Measurements from ENCODE around the gene KRTAP4-3. TPM values are rescaled to one million over a fixed set of nuclear protein-coding genes. Genes with fewer than 3 reads are reported as not detected.
A peak's percentile ranks its signal among the peaks of the same experiment; 100 is the strongest.
"Not testable (repeated sequence)": the region's sequence is repeated elsewhere in the genome, so short reads cannot be mapped to it uniquely, and the experiment has no call there.

Gene KRTAP4-3
- total RNA-seq, 6 experiments from 2014 or later: not detected

- Mint-ChIP-seq H3K27me3 (ENCODE audit: insufficient read depth) (no peaks in the 10 kb centered on the region), H3K36me3 (ENCODE audit: low read depth) (peaks cover 52% of the 10 kb centered on the region), H3K4me3 (no peak overlapping the region; the same call in 1 of the 2 replicates), H3K27ac (peak overlapping the region; percentile 84), H3K9me3 (peaks cover 50% of the 10 kb centered on the region), H3K4me1 (ENCODE audit: low read depth) (peaks cover 23% of the 10 kb centered on the region)
- TF ChIP-seq CTCF (IDR thresholded peaks at IDR 0.05): no peak
- DNase-seq: no peak
Observed at GRCh38 chr17:41141361-41141760, 26.7 kb downstream of the KRTAP4-3 start.

- no peak for TF ChIP-seq CTCF (IDR thresholded peaks at IDR 0.05)
- peak; percentile 88 for DNase-seq
- Mint-ChIP-seq H3K9me3 (peaks cover 50% of the 10 kb centered on the region), H3K4me3 (peak within 1 kb of the TSS; percentile 16; the same call in 1 of the 2 replicates), H3K27ac (peak within 1 kb of the TSS; percentile 84), H3K4me1 (ENCODE audit: low read depth) (peaks cover 23% of the 10 kb centered on the region), H3K27me3 (ENCODE audit: insufficient read depth) (no peaks in the 10 kb centered on the region), H3K36me3 (ENCODE audit: low read depth) (peaks cover 52% of the 10 kb centered on the region)
Observed at GRCh38 chr17:41140360-41141131, 27.5 kb downstream of the KRTAP4-3 start, which contains the start of gene KRTAP4-6. Gene KRTAP4-6 (minus strand): TSS chr17:41140544. CDS start chr17:41140487, 57 bp downstream.

GRCh38 chr17:41139865-41140264 is 28.2 kb downstream of the KRTAP4-3 start:
- Mint-ChIP-seq H3K4me1 (ENCODE audit: low read depth) (peaks cover 24% of the 10 kb centered on the region), H3K9me3 (peaks cover 50% of the 10 kb centered on the region), H3K36me3 (ENCODE audit: low read depth) (peaks cover 52% of the 10 kb centered on the region), H3K27ac (peak overlapping the region; percentile 66)
- DNase-seq; H3K4me3 Mint-ChIP-seq; H3K27me3 Mint-ChIP-seq (ENCODE audit: insufficient read depth): not testable (repeated sequence)

GRCh38 chr17:41133880-41134735 is 33.9 kb downstream of the KRTAP4-3 start:
- peaks cover 36% of the 10 kb centered on the region for H3K36me3 Mint-ChIP-seq (ENCODE audit: low read depth)
- peak overlapping the region; percentile 91 for H3K27ac Mint-ChIP-seq
- H3K27me3 Mint-ChIP-seq (ENCODE audit: insufficient read depth): no peaks in the 10 kb centered on the region; the same call in 1 of the 2 replicates
- H3K4me3 Mint-ChIP-seq: peak overlapping the region; percentile 51
- H3K4me1 Mint-ChIP-seq (ENCODE audit: low read depth): peaks cover 49% of the 10 kb centered on the region
- no peak for DNase-seq
- peaks cover 15% of the 10 kb centered on the region for H3K9me3 Mint-ChIP-seq
- no peak for TF ChIP-seq CTCF (IDR thresholded peaks at IDR 0.05)

GRCh38 chr17:41131979-41132378 is 36.0 kb downstream of the KRTAP4-3 start:
- Mint-ChIP-seq H3K4me1 (ENCODE audit: low read depth) (peaks cover 49% of the 10 kb centered on the region), H3K27me3 (ENCODE audit: insufficient read depth) (no peaks in the 10 kb centered on the region; the same call in 1 of the 2 replicates), H3K9me3 (peaks cover 10% of the 10 kb centered on the region), H3K36me3 (ENCODE audit: low read depth) (peaks cover 26% of the 10 kb centered on the region), H3K4me3 (peak overlapping the region; percentile 16; the same call in 1 of the 2 replicates), H3K27ac (peak overlapping the region; percentile 85)
- peak; percentile 24 for DNase-seq
- TF ChIP-seq CTCF (IDR thresholded peaks at IDR 0.05): no peak
